HepG2 (cell line): ENCODE data around the gene APBB2. TPM values are rescaled to one million over a fixed set of nuclear protein-coding genes. Genes with fewer than 3 reads are reported as not detected.

ENCODE experiments used
- ARHGAP35 ChIP-seq: sonication (generic); formaldehyde crosslinking; IDR thresholded peaks from 2 replicates; pipeline ENCODE4 v1.9.0; 2022; ENCODE audit warnings: mild to moderate bottlenecking, inconsistent platforms, moderate library complexity, missing genetic modification reagents, borderline replicate concordance
- CEBPG ChIP-seq: IDR thresholded peaks from 2 replicates; pipeline ENCODE4 v1.6.1; 2016
- FOXO1 ChIP-seq: sonication (generic); formaldehyde crosslinking; IDR thresholded peaks from 2 replicates; pipeline ENCODE4 v1.4.0; 2020; ENCODE audit warnings: missing genetic modification reagents
- GLI4 ChIP-seq: sonication (generic); formaldehyde crosslinking; IDR thresholded peaks from 2 replicates; pipeline ENCODE4 v1.5.1; 2020; ENCODE audit warnings: missing genetic modification reagents, mild to moderate bottlenecking, moderate library complexity, borderline replicate concordance
- HNRNPK ChIP-seq: fragments of 200-400 bp; formaldehyde crosslinking; IDR thresholded peaks from 2 replicates; pipeline ENCODE4 v1.6.1; 2018; ENCODE audit warnings: low read length, low read depth, moderate library complexity, mild to moderate bottlenecking; ENCODE audit not compliant: poor library complexity, severe bottlenecking
- KLF12 ChIP-seq: sonication (generic); formaldehyde crosslinking; IDR thresholded peaks from 2 replicates; pipeline ENCODE4 v1.4.0; 2020; ENCODE audit warnings: missing genetic modification reagents, borderline replicate concordance
- MAFF ChIP-seq: IDR thresholded peaks from 2 replicates; pipeline ENCODE4 v1.6.1; 2011; ENCODE audit warnings: low read depth, low read length, improper control_type of control experiment
- MIXL1 ChIP-seq: IDR thresholded peaks from 2 replicates; pipeline ENCODE4 v1.6.1; 2016
- MTA1 ChIP-seq: sonication (generic); formaldehyde crosslinking; IDR thresholded peaks from 2 replicates; pipeline ENCODE4 v1.4.0; 2020; ENCODE audit warnings: missing genetic modification reagents, mild to moderate bottlenecking, borderline replicate concordance
- MYNN ChIP-seq: sonication (generic); formaldehyde crosslinking; IDR thresholded peaks from 2 replicates; pipeline ENCODE4 v1.4.0; 2020; ENCODE audit warnings: mild to moderate bottlenecking, low read depth, missing genetic modification reagents
- NCOR1 ChIP-seq: fragments of 200-600 bp; sonication (generic); IDR thresholded peaks from 2 replicates; pipeline ENCODE4 v1.7.0; 2017; ENCODE audit warnings: antibody characterized with exemption, low read length, borderline replicate concordance
- NFE2 ChIP-seq: sonication (generic); formaldehyde crosslinking; IDR thresholded peaks from 2 replicates; pipeline ENCODE4 v1.4.0; 2020; ENCODE audit warnings: missing genetic modification reagents
- NR3C1 ChIP-seq: sonication (generic); formaldehyde crosslinking; IDR thresholded peaks from 2 replicates; pipeline ENCODE4 v1.4.0; 2020; ENCODE audit warnings: missing genetic modification reagents
- PRPF4 ChIP-seq: fragments of 200-400 bp; formaldehyde crosslinking; IDR thresholded peaks from 2 replicates; pipeline ENCODE4 v1.6.1; 2016; ENCODE audit warnings: low read length, low read depth; ENCODE audit not compliant: poor library complexity, severe bottlenecking
- RFXANK ChIP-seq: IDR thresholded peaks from 2 replicates; pipeline ENCODE4 v1.6.1; 2016
- SRSF1 ChIP-seq: fragments of 200-400 bp; formaldehyde crosslinking; optimal IDR thresholded peaks from 2 replicates; pipeline ENCODE3; 2017; ENCODE audit warnings: mild to moderate bottlenecking, low read depth, low read length, moderate library complexity
- SRY ChIP-seq: sonication (generic); formaldehyde crosslinking; IDR thresholded peaks from 2 replicates; pipeline ENCODE4 v1.8.0; 2022; ENCODE audit warnings: mild to moderate bottlenecking, missing genetic modification reagents
- TGIF2 ChIP-seq: IDR thresholded peaks from 2 replicates; pipeline ENCODE4 v1.6.1; 2016; ENCODE audit warnings: control low read depth, missing compliant biosample characterization
- ZNF205 ChIP-seq: IDR thresholded peaks from 2 replicates; pipeline ENCODE4 v1.6.1; 2018; ENCODE audit warnings: missing biosample characterization, missing genetic modification reagents
- ZNF343 ChIP-seq: sonication (generic); formaldehyde crosslinking; IDR thresholded peaks from 2 replicates; pipeline ENCODE4 v1.4.0; 2020; ENCODE audit warnings: mild to moderate bottlenecking, missing genetic modification reagents
- ZNF44 ChIP-seq: sonication (generic); formaldehyde crosslinking; IDR thresholded peaks from 2 replicates; pipeline ENCODE4 v1.5.1; 2020; ENCODE audit warnings: mild to moderate bottlenecking, missing genetic modification reagents
- ZNF556 ChIP-seq: sonication (generic); formaldehyde crosslinking; IDR thresholded peaks from 2 replicates; pipeline ENCODE4 v1.4.0; 2020; ENCODE audit warnings: mild to moderate bottlenecking, missing genetic modification reagents, borderline replicate concordance
- ZNF562 ChIP-seq: sonication (generic); formaldehyde crosslinking; IDR thresholded peaks from 2 replicates; pipeline ENCODE4 v1.8.0; 2022; ENCODE audit warnings: missing genetic modification reagents, borderline replicate concordance
- ZNF563 ChIP-seq: sonication (generic); formaldehyde crosslinking; IDR thresholded peaks from 2 replicates; pipeline ENCODE4 v1.8.0; 2022; ENCODE audit warnings: mild to moderate bottlenecking, moderate library complexity, missing genetic modification reagents
- ZNF652 ChIP-seq: IDR thresholded peaks from 2 replicates; pipeline ENCODE4 v1.6.1; 2016; ENCODE audit warnings: low read depth, borderline replicate concordance
- ZNF720 ChIP-seq: sonication (generic); formaldehyde crosslinking; IDR thresholded peaks from 2 replicates; pipeline ENCODE4 v1.4.0; 2020; ENCODE audit warnings: missing genetic modification reagents
- ZNF782 ChIP-seq: sonication (generic); formaldehyde crosslinking; IDR thresholded peaks from 2 replicates; pipeline ENCODE4 v1.4.0; 2020; ENCODE audit warnings: missing genetic modification reagents, mild to moderate bottlenecking, borderline replicate concordance
- polyA plus RNA-seq, 8 experiments: library from polyadenylated mRNA; depleted of rRNA in 3 of 8; stranded (reverse) in 7 of 8; unstranded in 1 of 8; fragments of >200 nt; fragmentation: Illumina TruSeq in 4 of 8; extraction: Trizol in 4 of 8; gene quantifications; 2 replicates each; pipeline versions ENCODE4 v1.2.1 to v1.2.3, GENCODE V29; 2011 to 2016; ENCODE audit warnings: low read depth in 4 of 8, missing spikeins in 1 of 8, mixed read lengths in 1 of 8; ENCODE audit not compliant: insufficient read depth in 1 of 8
- total RNA-seq, 5 experiments: library from RNA; depleted of rRNA; stranded (reverse); fragments of >200 nt; fragmentation: Illumina TruSeq; extraction: Trizol; gene quantifications; 2 replicates each; pipeline ENCODE4 v1.2.3, GENCODE V29; 2016; ENCODE audit warnings: low read depth in 1 of 5
- TF ChIP-seq, protein P1 (sequence below): sonication (generic); formaldehyde crosslinking; IDR thresholded peaks from 2 replicates; pipeline ENCODE4 v1.4.0; 2020; ENCODE audit warnings: mild to moderate bottlenecking, low read depth, missing genetic modification reagents
- TF ChIP-seq, protein P2 (sequence below): sonication (generic); formaldehyde crosslinking; IDR thresholded peaks from 2 replicates; pipeline ENCODE4 v1.4.0; 2020; ENCODE audit warnings: missing genetic modification reagents

The APBB2 gene
- total and polyA plus RNA-seq, 2 of the 13 experiments (the other 11 are each of a cell fraction or from before 2014, with no cell fraction given), result 11.7 to 17.0 TPM

DNA sequence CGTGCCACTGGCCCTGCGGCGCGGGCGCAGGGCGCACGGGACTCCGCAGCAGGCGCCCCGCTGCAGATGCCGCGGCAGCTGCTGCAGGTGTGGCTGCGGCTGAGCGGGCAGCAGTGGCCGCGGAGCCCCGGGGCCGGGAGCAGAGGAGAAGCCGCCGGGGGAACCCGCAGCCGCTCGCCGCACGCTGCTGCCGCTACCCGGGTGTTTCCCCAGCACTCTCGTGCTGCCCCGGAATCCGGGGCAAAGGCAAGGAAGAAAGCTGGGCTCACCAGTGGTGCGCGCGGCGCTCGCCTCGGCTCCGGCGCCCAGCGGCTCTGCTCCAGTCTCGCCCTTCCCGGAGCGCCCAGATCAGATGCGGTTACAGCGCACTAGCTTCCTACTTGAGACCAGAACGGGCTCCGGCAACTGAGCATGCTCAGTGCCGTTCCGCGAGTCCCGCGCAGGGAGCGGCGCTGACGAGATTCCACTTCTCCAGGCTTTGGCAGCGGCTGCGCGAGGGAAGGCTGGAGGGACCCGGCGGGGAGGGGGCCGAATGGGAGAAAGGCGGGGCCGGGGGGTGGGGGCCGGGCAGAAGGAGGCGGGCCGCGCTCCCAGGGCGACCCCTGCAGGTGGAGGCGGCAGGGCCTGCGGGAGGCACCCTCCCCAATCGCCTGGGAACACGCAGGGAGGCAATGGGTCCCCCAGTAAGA, at the start of gene APBB2 (continued):
- TF ChIP-seq FOXO1 (CRISPR knock-in tag) (peak; percentile 56; the same call in 1 of the 2 replicates), GLI4 (CRISPR knock-in tag) (0 out of 2 replicates have a peak, but pooled peaks have one; percentile 81), ZNF782 (CRISPR knock-in tag) (no peak; the same call in 1 of the 2 replicates), ZNF652 (CRISPR knock-in tag) (no peak), NCOR1 (no peak), MAFF (no peak), ZNF44 (CRISPR knock-in tag) (peak; percentile 77; the same call in 1 of the 2 replicates), ZNF720 (CRISPR knock-in tag) (no peak), ZNF563 (CRISPR knock-in tag) (peak; percentile 42; the same call in 1 of the 2 replicates), MYNN (CRISPR knock-in tag) (no peak), NFE2 (no peak), ARHGAP35 (no peak), ZNF205 (no peak), SRSF1 (no peak), PRPF4 (no peak), ZNF556 (CRISPR knock-in tag) (no peak), MIXL1 (CRISPR knock-in tag) (peak; percentile 85), MTA1 (CRISPR knock-in tag) (no peak), SRY (CRISPR knock-in tag) (no peak), KLF12 (CRISPR knock-in tag) (no peak), ZNF562 (CRISPR knock-in tag) (no peak), CEBPG (CRISPR knock-in tag) (peak; percentile 52), RFXANK (CRISPR knock-in tag) (no peak), TGIF2 (CRISPR knock-in tag) (peak; percentile 71; the same call in 1 of the 2 replicates), ZNF343 (CRISPR knock-in tag) (no peak), HNRNPK (peak; percentile 5), NR3C1 (CRISPR knock-in tag) (no peak)
- TF ChIP-seq, protein P1, sequence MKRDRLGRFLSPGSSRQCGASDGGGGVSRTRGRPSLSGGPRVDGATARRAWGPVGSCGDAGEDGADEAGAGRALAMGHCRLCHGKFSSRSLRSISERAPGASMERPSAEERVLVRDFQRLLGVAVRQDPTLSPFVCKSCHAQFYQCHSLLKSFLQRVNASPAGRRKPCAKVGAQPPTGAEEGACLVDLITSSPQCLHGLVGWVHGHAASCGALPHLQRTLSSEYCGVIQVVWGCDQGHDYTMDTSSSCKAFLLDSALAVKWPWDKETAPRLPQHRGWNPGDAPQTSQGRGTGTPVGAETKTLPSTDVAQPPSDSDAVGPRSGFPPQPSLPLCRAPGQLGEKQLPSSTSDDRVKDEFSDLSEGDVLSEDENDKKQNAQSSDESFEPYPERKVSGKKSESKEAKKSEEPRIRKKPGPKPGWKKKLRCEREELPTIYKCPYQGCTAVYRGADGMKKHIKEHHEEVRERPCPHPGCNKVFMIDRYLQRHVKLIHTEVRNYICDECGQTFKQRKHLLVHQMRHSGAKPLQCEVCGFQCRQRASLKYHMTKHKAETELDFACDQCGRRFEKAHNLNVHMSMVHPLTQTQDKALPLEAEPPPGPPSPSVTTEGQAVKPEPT (CRISPR knock-in tag), result no peak
- TF ChIP-seq, protein P2, sequence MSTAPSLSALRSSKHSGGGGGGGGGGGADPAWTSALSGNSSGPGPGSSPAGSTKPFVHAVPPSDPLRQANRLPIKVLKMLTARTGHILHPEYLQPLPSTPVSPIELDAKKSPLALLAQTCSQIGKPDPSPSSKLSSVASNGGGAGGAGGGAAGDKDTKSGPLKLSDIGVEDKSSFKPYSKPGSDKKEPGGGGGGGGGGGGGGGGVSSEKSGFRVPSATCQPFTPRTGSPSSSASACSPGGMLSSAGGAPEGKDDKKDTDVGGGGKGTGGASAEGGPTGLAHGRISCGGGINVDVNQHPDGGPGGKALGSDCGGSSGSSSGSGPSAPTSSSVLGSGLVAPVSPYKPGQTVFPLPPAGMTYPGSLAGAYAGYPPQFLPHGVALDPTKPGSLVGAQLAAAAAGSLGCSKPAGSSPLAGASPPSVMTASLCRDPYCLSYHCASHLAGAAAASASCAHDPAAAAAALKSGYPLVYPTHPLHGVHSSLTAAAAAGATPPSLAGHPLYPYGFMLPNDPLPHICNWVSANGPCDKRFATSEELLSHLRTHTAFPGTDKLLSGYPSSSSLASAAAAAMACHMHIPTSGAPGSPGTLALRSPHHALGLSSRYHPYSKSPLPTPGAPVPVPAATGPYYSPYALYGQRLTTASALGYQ, result no peak
